DOHH2 (cell line): ENCODE measurements around the gene WFS1.

Experiments
- H3F3A ChIP-seq: fragments of 200-600 bp; sonication (generic), shearing (Covaris generic); 2 replicates; pipeline ENCODE4 v1.6.0; 2016; ENCODE audit warnings: antibody characterized with exemption, mild to moderate bottlenecking; ENCODE audit not compliant: control insufficient read depth, insufficient read depth
- H3K27ac ChIP-seq: fragments of 200-600 bp; sonication (generic); 2 replicates; pipeline ENCODE4 v1.5.1; 2014; ENCODE audit warnings: low read depth, mild to moderate bottlenecking, low read length, moderate library complexity
- H3K27me3 ChIP-seq: fragments of 200-600 bp; sonication (generic); 2 replicates; pipeline ENCODE4 v1.6.1; 2014; ENCODE audit warnings: mild to moderate bottlenecking, low read length, mixed read lengths; ENCODE audit not compliant: control insufficient read depth
- H3K36me3 ChIP-seq: fragments of 200-600 bp; sonication (generic); 2 replicates; pipeline ENCODE4 v1.6.1; 2014; ENCODE audit warnings: mild to moderate bottlenecking, low read length, moderate library complexity, mixed read lengths; ENCODE audit not compliant: control insufficient read depth
- H3K4me1 ChIP-seq: fragments of 200-600 bp; sonication (generic); 2 replicates; pipeline ENCODE4 v1.6.1; 2014; ENCODE audit warnings: mild to moderate bottlenecking, low read length, mixed read lengths; ENCODE audit not compliant: control insufficient read depth
- H3K4me2 ChIP-seq: fragments of 200-600 bp; sonication (generic); 2 replicates; pipeline ENCODE4 v1.6.0; 2014; ENCODE audit warnings: mild to moderate bottlenecking, low read length, moderate library complexity
- H3K4me3 ChIP-seq: fragments of 200-600 bp; sonication (generic); 2 replicates; pipeline ENCODE4 v1.5.1; 2014; ENCODE audit warnings: mild to moderate bottlenecking, low read length, mixed read lengths
- H3K79me2 ChIP-seq: fragments of 200-600 bp; sonication (generic); 2 replicates; pipeline ENCODE4 v1.6.1; 2014; ENCODE audit warnings: mild to moderate bottlenecking, low read length, mixed read lengths; ENCODE audit not compliant: control insufficient read depth
- H3K9me2 ChIP-seq: fragments of 200-600 bp; sonication (generic); replicated peaks from 2 replicates; pipeline ENCODE4 v1.6.1; 2014; ENCODE audit warnings: mild to moderate bottlenecking, low read length, mixed read lengths; ENCODE audit not compliant: control insufficient read depth
- H3K9me3 ChIP-seq: fragments of 200-600 bp; sonication (generic); 2 replicates; pipeline ENCODE4 v1.6.1; 2014; ENCODE audit warnings: antibody characterized with exemption, low read length, mixed read lengths; ENCODE audit not compliant: control insufficient read depth, insufficient read depth
- H4K20me1 ChIP-seq: fragments of 200-600 bp; sonication (generic); 2 replicates; pipeline ENCODE4 v1.6.0; 2014; ENCODE audit warnings: low read depth, mild to moderate bottlenecking, antibody characterized with exemption, low read length, moderate library complexity; ENCODE audit not compliant: control insufficient read depth, insufficient read depth
- EZH2phosphoT487 ChIP-seq: fragments of 200-600 bp; sonication (generic); IDR thresholded peaks from 2 replicates; pipeline ENCODE4 v1.6.1; 2017; ENCODE audit warnings: borderline replicate concordance, mild to moderate bottlenecking, antibody characterized with exemption, low read length, moderate library complexity, mixed read lengths
- TF ChIP-seq, protein P1 (sequence below): fragments of 200-600 bp; sonication (generic); IDR thresholded peaks from one replicate; pipeline ENCODE4 v1.5.1; 2014; ENCODE audit warnings: antibody characterized with exemption, mild to moderate bottlenecking, low read depth, low read length; ENCODE audit not compliant: poor library complexity, severe bottlenecking

Gene WFS1

GRCh38 chr4:6352031-6352692 is 82.5 kb downstream of the WFS1 start:
- Histone ChIP-seq H3K9me2 (no peaks in the 10 kb centered on the region), H3K4me1 (no peaks in the 10 kb centered on the region), H3F3A (no peaks in the 10 kb centered on the region), H3K27ac (no peak overlapping the region), H3K9me3 (no peaks in the 10 kb centered on the region), H3K36me3 (no peaks in the 10 kb centered on the region), H3K27me3 (no peaks in the 10 kb centered on the region), H3K4me3 (no peak overlapping the region), H4K20me1 (no peaks in the 10 kb centered on the region), H3K79me2 (no peaks in the 10 kb centered on the region), H3K4me2 (no peak overlapping the region)
- TF ChIP-seq EZH2phosphoT487, result no peak
- TF ChIP-seq, protein P1, sequence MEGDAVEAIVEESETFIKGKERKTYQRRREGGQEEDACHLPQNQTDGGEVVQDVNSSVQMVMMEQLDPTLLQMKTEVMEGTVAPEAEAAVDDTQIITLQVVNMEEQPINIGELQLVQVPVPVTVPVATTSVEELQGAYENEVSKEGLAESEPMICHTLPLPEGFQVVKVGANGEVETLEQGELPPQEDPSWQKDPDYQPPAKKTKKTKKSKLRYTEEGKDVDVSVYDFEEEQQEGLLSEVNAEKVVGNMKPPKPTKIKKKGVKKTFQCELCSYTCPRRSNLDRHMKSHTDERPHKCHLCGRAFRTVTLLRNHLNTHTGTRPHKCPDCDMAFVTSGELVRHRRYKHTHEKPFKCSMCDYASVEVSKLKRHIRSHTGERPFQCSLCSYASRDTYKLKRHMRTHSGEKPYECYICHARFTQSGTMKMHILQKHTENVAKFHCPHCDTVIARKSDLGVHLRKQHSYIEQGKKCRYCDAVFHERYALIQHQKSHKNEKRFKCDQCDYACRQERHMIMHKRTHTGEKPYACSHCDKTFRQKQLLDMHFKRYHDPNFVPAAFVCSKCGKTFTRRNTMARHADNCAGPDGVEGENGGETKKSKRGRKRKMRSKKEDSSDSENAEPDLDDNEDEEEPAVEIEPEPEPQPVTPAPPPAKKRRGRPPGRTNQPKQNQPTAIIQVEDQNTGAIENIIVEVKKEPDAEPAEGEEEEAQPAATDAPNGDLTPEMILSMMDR, result no peak
